Osteoblast (primary cell): Measurements from ENCODE around the gene JARID2. TPM values are rescaled to one million over a fixed set of nuclear protein-coding genes. Genes with fewer than 3 reads are reported as not detected.

ENCODE experiments used
- DNase-seq: peaks from one replicate; pipeline ENCODE4 v3.0.0; 2011; ENCODE audit warnings: low spot score, mixed read lengths; ENCODE audit not compliant: insufficient read length; ENCODE audit errors: missing footprints
- H2AFZ ChIP-seq: 2 replicates; pipeline ENCODE4 v1.6.0; 2011; ENCODE audit warnings: mild to moderate bottlenecking, low read length
- H3K27ac ChIP-seq: 2 replicates; pipeline ENCODE4 v1.5.1; 2011; ENCODE audit warnings: mild to moderate bottlenecking, low read depth, low read length, moderate library complexity
- H3K27me3 ChIP-seq: 2 replicates; pipeline ENCODE4 v1.6.0; 2012; ENCODE audit warnings: mild to moderate bottlenecking, control low read depth, inconsistent platforms, low read length, moderate library complexity; ENCODE audit not compliant: insufficient read depth
- H3K36me3 ChIP-seq: 2 replicates; pipeline ENCODE4 v1.5.1; 2011; ENCODE audit warnings: mild to moderate bottlenecking, low read length, control low read depth, moderate library complexity; ENCODE audit not compliant: insufficient read depth
- H3K4me1 ChIP-seq: 2 replicates; pipeline ENCODE4 v1.5.1; 2011; ENCODE audit warnings: mild to moderate bottlenecking, low read length, control low read depth, moderate library complexity; ENCODE audit not compliant: insufficient read depth
- H3K4me2 ChIP-seq: 2 replicates; pipeline ENCODE4 v1.6.0; 2011; ENCODE audit warnings: mild to moderate bottlenecking, low read length; ENCODE audit not compliant: insufficient read depth
- H3K4me3 ChIP-seq: fragments of 200-600 bp; sonication (generic); 3 replicates; pipeline ENCODE4 v1.5.1; 2012; ENCODE audit warnings: mild to moderate bottlenecking, low read length, inconsistent platforms; ENCODE audit not compliant: insufficient read depth
- H3K79me2 ChIP-seq: 2 replicates; pipeline ENCODE4 v1.6.0; 2012; ENCODE audit warnings: mild to moderate bottlenecking, low read length, control low read depth, inconsistent platforms; ENCODE audit not compliant: insufficient read depth
- H3K9me3 ChIP-seq: 2 replicates; pipeline ENCODE4 v1.5.1; 2011; ENCODE audit warnings: low read depth, low read length, control low read depth
- H4K20me1 ChIP-seq: 2 replicates; pipeline ENCODE4 v1.6.0; 2012; ENCODE audit warnings: mild to moderate bottlenecking, low read length, control low read depth; ENCODE audit not compliant: insufficient read depth
- CTCF ChIP-seq: IDR thresholded peaks from 2 replicates; pipeline ENCODE4 v1.5.1; 2011; ENCODE audit warnings: mild to moderate bottlenecking, low read depth, low read length, moderate library complexity; ENCODE audit errors: extremely low read depth
- total RNA-seq: library from RNA; depleted of rRNA; stranded (reverse); fragments of >200 nt; gene quantifications from 2 replicates; pipeline ENCODE4 v1.2.3, GENCODE V29; 2012

JARID2 gene
- total RNA-seq, 1 donor = 10.5 TPM

- Histone ChIP-seq H3K4me1 (peaks cover 45% of the 10 kb centered on the region), H3K4me3 (no peak overlapping the region), H4K20me1 (peaks cover 46% of the 10 kb centered on the region), H3K27ac (no peak overlapping the region), H3K36me3 (no peaks in the 10 kb centered on the region), H2AFZ (no peak overlapping the region), H3K79me2 (peaks cover 68% of the 10 kb centered on the region), H3K9me3 (no peaks in the 10 kb centered on the region), H3K4me2 (peak overlapping the region; percentile 34), H3K27me3 (no peaks in the 10 kb centered on the region)
- DNase-seq = no peak
- no peak for TF ChIP-seq CTCF
These were observed 107.0 kb downstream of the JARID2 start for GRCh38 chr6:15352845-15353244.

- Histone ChIP-seq H3K79me2 (peaks cover 74% of the 10 kb centered on the region), H3K27me3 (no peaks in the 10 kb centered on the region), H3K4me1 (peaks cover 42% of the 10 kb centered on the region), H3K4me2 (no peak overlapping the region), H3K27ac (no peak overlapping the region), H3K9me3 (no peaks in the 10 kb centered on the region), H3K36me3 (no peaks in the 10 kb centered on the region), H4K20me1 (peaks cover 41% of the 10 kb centered on the region), H2AFZ (peak overlapping the region; percentile 16), H3K4me3 (no peak overlapping the region)
- DNase-seq = no peak
- no peak for TF ChIP-seq CTCF
These were observed 109.8 kb downstream of the JARID2 start for GRCh38 chr6:15355683-15356099.

- Histone ChIP-seq H3K4me3 (no peak overlapping the region), H3K9me3 (no peaks in the 10 kb centered on the region), H3K4me2 (no peak overlapping the region), H3K27ac (no peak overlapping the region), H2AFZ (peak overlapping the region; percentile 16), H3K36me3 (no peaks in the 10 kb centered on the region), H3K79me2 (peaks cover 74% of the 10 kb centered on the region), H4K20me1 (peaks cover 39% of the 10 kb centered on the region), H3K27me3 (no peaks in the 10 kb centered on the region), H3K4me1 (peaks cover 37% of the 10 kb centered on the region)
- DNase-seq = no peak
- TF ChIP-seq CTCF = no peak
These were observed 110.3 kb downstream of the JARID2 start for GRCh38 chr6:15356179-15356578.

GRCh38 chr6:15356937-15357336 lies 111.1 kb downstream of the JARID2 start:
- Histone ChIP-seq H4K20me1 (peaks cover 35% of the 10 kb centered on the region), H3K9me3 (no peaks in the 10 kb centered on the region), H3K36me3 (no peaks in the 10 kb centered on the region), H3K4me1 (peaks cover 30% of the 10 kb centered on the region), H3K27me3 (no peaks in the 10 kb centered on the region), H3K79me2 (peaks cover 77% of the 10 kb centered on the region), H3K4me2 (no peak overlapping the region), H3K27ac (no peak overlapping the region), H2AFZ (no peak overlapping the region), H3K4me3 (no peak overlapping the region)
- no peak for TF ChIP-seq CTCF
- no peak for DNase-seq
